Right lobe of liver (tissue), 6 donors: ENCODE measurements around the gene KCNIP1. TPM values are rescaled to one million over a fixed set of nuclear protein-coding genes. Genes with fewer than 3 reads are reported as not detected.
A peak's percentile ranks its signal among the peaks of the same experiment; 100 is the strongest.

Experiments
- ATAC-seq, 4 donors: fragments of 200-7000 bp; cut with Tn5 transposase; one replicate each; pipeline ENCODE4 v1.9.1; 2020; ENCODE audit warnings: mild to moderate bottlenecking in 4 of 4, moderate library complexity in 4 of 4
- DNase-seq, 3 donors: peaks; one replicate each; pipeline ENCODE4 v3.0.0-alpha.2; 2020
- H3K27ac ChIP-seq, 3 donors: fragments of 200-600 bp; one replicate each; pipeline ENCODE4 v1.8.0; 2022
- H3K27me3 ChIP-seq, 2 donors: fragments of 200-600 bp; one replicate each; pipeline ENCODE4 v1.8.0; 2022
- H3K36me3 ChIP-seq, 4 donors: fragments of 200-600 bp; sonication (generic) in 1 of 4; one replicate each; pipeline versions ENCODE4 v1.5.1 to v1.8.0; 2017 to 2022; ENCODE audit warnings: control low read depth in 1 of 4
- H3K4me1 ChIP-seq, 4 donors: fragments of 200-600 bp; sonication (generic) in 1 of 4; one replicate each; pipeline versions ENCODE4 v1.5.1 to v1.8.0; 2017 to 2022; ENCODE audit warnings: control low read depth in 1 of 4
- H3K4me3 ChIP-seq, 3 donors: fragments of 200-600 bp; one replicate each; pipeline ENCODE4 v1.8.0; 2022
- H3K9me3 ChIP-seq, 4 donors: fragments of 200-600 bp; sonication (generic) in 1 of 4; one replicate each; pipeline versions ENCODE4 v1.5.1 to v1.8.0; 2017 to 2022; ENCODE audit warnings: control low read depth in 1 of 4
- CTCF ChIP-seq, 4 donors: fragments of 200-600 bp in 3 of 4; fragments of 450-650 bp in 1 of 4; IDR thresholded peaks; one replicate each; pipeline versions ENCODE4 v1.5.1 to v1.8.0; 2016 to 2022; ENCODE audit warnings: antibody characterized with exemption in 4 of 4, mild to moderate bottlenecking in 2 of 4
- POLR2A ChIP-seq: fragments of 450-650 bp; IDR thresholded peaks from one replicate; pipeline ENCODE4 v1.6.1; 2017; ENCODE audit warnings: antibody characterized with exemption, mild to moderate bottlenecking
- WGBS: methylation state at CpG from one replicate; pipeline ENCODE4 v1.1.6; 2018; ENCODE audit warnings: low coverage, low lambda C conversion rate; ENCODE audit not compliant: insufficient coverage; ENCODE audit errors: missing lambda C conversion rate; 5-methylcytosine and 5-hydroxymethylcytosine counted together
- intact Hi-C, 2 donors: fragments of 100-400 bp; cut with DNase I; formaldehyde crosslinking; loops; one replicate each; pipeline versions ENCODE4 v1.11.2 to v1.14.1; 2022
- total RNA-seq, 6 experiments: library from RNA; depleted of rRNA in 2 of 6; stranded (reverse); fragments of >200 nt in 2 of 6; fragmentation: NEBNext Ultra II Directional in 3 of 6; extraction: Animal tissue kit (Norgen Biotek cat#: 25700) in 3 of 6; gene quantifications; one replicate each; pipeline versions ENCODE4 v1.1.0 to v1.2.4, GENCODE V29; 2016 to 2023
- donor health status: DM: no; HTN: yes; CAD: no.
- donor health status: DM: no; HTN: no; CAD: no.
- donor health status: DM: no; HTN: no; CAD: no.
- donor health status: DM: no; HTN: yes; CAD: no.
- donor health status: DM: no; HTN: yes; CAD: no.

KCNIP1 gene
- total RNA-seq, 6 experiments from 2014 or later: 0.56 TPM; not detected in 5

- no peaks in the 10 kb centered on the region for H3K27me3 ChIP-seq
- intact Hi-C loops: no loop called here
- H3K9me3 ChIP-seq: no peaks in the 10 kb centered on the region
- TF ChIP-seq POLR2A (no peak), CTCF (IDR thresholded peaks at IDR 0.05) (no peak)
- ATAC-seq (peak; percentile 21 to 55 (median 38)), DNase-seq (no peak)
- H3K4me3 ChIP-seq: no peak overlapping the region
- 18% methylated on average over 6 of the region's 8 CpGs for WGBS
- no peaks in the 10 kb centered on the region for H3K4me1 ChIP-seq
- no peak overlapping the region for H3K27ac ChIP-seq
- no peaks in the 10 kb centered on the region for H3K36me3 ChIP-seq
Measured at GRCh38 chr5:170597872-170598271, 94.1 kb downstream of the KCNIP1 start.

- TF ChIP-seq CTCF (IDR thresholded peaks at IDR 0.05): no peak
- TF ChIP-seq POLR2A: no peak
- no peaks in the 10 kb centered on the region for H3K9me3 ChIP-seq
Measured at GRCh38 chr5:170599756-170600155, 95.9 kb downstream of the KCNIP1 start.

DNA sequence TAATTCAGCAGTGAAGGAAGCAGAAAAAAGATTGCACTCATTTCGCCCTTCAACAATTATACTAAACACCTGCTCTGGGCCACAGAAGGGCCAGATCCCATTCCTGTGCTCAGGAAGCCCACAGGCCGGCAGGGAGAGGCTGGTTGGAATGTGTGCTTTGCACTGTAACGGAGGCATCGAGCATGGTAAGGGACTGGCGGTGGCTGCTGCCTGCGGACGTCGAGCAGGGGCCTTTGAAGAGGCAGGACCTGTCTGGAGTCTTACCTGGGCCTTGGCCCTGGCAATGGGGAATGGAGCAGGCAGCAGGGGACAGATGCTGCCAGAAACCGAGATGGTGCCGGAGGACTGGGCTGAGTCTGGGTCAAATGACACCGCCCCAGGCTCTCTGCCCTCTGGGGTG lies 97.8 kb downstream of the KCNIP1 start:
- Histone ChIP-seq H3K4me3 (no peak overlapping the region), H3K27me3 (no peaks in the 10 kb centered on the region), H3K9me3 (no peaks in the 10 kb centered on the region), H3K4me1 (no peaks in the 10 kb centered on the region), H3K27ac (no peak overlapping the region), H3K36me3 (no peaks in the 10 kb centered on the region)
- DNase-seq: no peak
- ATAC-seq: no peak
- TF ChIP-seq POLR2A (no peak), CTCF (IDR thresholded peaks at IDR 0.05) (no peak)
- WGBS: 41% methylated on average over 8 of the region's 11 CpGs
- intact Hi-C loops: no loop called here

More at GRCh38 chr5:170599756-170600155, 95.9 kb downstream of the KCNIP1 start:
- WGBS: 67% methylated on average over 1 of the region's 2 CpGs
- no peak overlapping the region for H3K4me3 ChIP-seq
- H3K27ac ChIP-seq: no peak overlapping the region
- intact Hi-C loops: no loop called here
- H3K36me3 ChIP-seq: no peaks in the 10 kb centered on the region
- H3K4me1 ChIP-seq: no peaks in the 10 kb centered on the region
- DNase-seq (no peak), ATAC-seq (no peak)
- H3K27me3 ChIP-seq: no peaks in the 10 kb centered on the region

DNA sequence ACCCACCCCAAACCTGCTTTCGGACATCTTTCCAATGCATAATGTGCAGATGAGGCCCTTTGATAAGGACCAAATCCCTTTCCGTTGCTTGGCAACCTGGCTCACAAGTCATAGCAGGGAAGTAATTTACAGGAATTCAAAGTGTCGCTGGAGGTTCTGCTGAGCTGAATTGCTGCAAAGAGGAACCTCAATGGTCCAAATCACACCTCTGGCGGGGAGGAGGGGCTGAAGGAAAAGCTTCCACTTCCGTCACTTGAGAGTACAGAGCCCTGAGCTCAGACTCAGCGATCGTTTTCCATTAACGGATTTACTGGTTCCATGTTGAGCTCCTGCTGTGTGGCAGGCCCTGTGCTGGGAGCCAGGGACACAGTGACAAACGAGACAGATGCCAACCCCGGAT lies 99.3 kb downstream of the KCNIP1 start:
- no peaks in the 10 kb centered on the region for H3K36me3 ChIP-seq
- no peak for TF ChIP-seq CTCF (IDR thresholded peaks at IDR 0.05)
- TF ChIP-seq POLR2A: no peak
- H3K4me3 ChIP-seq: no peak overlapping the region
- H3K4me1 ChIP-seq: no peaks in the 10 kb centered on the region
- H3K9me3 ChIP-seq: no peaks in the 10 kb centered on the region
- ATAC-seq (no peak), DNase-seq (no peak)
- intact Hi-C loops: no loop called here
- H3K27ac ChIP-seq: no peak overlapping the region
- H3K27me3 ChIP-seq: no peaks in the 10 kb centered on the region
- WGBS: 61% methylated on average over 7 of the region's 10 CpGs
